Prostate gland (tissue), 2 donors: ENCODE data around the gene CTSC.

Experiments
- POLR2A ChIP-seq: fragments of 450-650 bp; IDR thresholded peaks from one replicate; pipeline ENCODE4 v1.6.1; 2016; ENCODE audit warnings: antibody characterized with exemption, mild to moderate bottlenecking
- POLR2AphosphoS5 ChIP-seq: sonication (generic); formaldehyde crosslinking; IDR thresholded peaks from one replicate; pipeline ENCODE4 v1.6.1; 2017; ENCODE audit warnings: antibody characterized with exemption
- TF ChIP-seq, protein P1 (sequence below), 4 experiments: fragments of 200-600 bp in 2 of 4; fragments of 450-650 bp in 2 of 4; sonication (generic) in 2 of 4; IDR thresholded peaks; 1 replicate in 3 of 4; 2 replicates in 1 of 4; pipeline ENCODE4 v1.5.1; 2016 to 2019; ENCODE audit warnings: antibody characterized with exemption in 4 of 4, mild to moderate bottlenecking in 2 of 4, moderate library complexity in 2 of 4

DNA sequence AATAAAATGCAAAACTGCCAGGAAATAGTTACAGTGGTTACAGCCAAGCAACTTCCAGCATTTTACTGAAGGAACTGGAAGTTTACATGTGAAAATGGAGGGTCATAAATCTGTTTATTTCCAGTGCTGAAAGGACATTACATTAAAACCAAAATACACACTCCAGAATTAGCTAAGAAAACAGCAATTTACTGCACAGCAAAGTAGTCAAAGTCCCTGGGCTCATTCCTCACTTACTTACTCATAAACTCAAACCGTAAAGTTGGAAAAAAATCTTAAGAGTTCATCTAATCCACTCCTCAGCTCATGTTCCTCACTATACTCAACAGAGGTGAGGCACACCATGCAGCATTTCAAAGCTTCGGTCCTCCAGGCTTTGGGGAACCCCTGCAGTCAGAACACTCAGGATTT lies 17.4 kb downstream of the CTSC start:
- TF ChIP-seq, protein P1, sequence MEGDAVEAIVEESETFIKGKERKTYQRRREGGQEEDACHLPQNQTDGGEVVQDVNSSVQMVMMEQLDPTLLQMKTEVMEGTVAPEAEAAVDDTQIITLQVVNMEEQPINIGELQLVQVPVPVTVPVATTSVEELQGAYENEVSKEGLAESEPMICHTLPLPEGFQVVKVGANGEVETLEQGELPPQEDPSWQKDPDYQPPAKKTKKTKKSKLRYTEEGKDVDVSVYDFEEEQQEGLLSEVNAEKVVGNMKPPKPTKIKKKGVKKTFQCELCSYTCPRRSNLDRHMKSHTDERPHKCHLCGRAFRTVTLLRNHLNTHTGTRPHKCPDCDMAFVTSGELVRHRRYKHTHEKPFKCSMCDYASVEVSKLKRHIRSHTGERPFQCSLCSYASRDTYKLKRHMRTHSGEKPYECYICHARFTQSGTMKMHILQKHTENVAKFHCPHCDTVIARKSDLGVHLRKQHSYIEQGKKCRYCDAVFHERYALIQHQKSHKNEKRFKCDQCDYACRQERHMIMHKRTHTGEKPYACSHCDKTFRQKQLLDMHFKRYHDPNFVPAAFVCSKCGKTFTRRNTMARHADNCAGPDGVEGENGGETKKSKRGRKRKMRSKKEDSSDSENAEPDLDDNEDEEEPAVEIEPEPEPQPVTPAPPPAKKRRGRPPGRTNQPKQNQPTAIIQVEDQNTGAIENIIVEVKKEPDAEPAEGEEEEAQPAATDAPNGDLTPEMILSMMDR (IDR thresholded peaks at IDR 0.05) = no peak
- TF ChIP-seq POLR2A (no peak), POLR2AphosphoS5 (no peak)
